HCT116 (cell line): ENCODE results near the gene WDR27. TPM values are rescaled to one million over a fixed set of nuclear protein-coding genes. Genes with fewer than 3 reads are reported as not detected.

ENCODE experiments used
- ATAC-seq: fragments of 200-7000 bp; cut with Tn5 transposase; 2 replicates; pipeline ENCODE4 v1.9.1; 2020; ENCODE audit warnings: mild to moderate bottlenecking, moderate library complexity
- BruUV-seq: library from RNA; stranded (reverse); fragments of 400-500 nt; replicated peaks from 2 replicates; lab custom pipeline; 2021; lab: Mats Ljungman, UMichigan
- CTCF ChIA-PET: fragments of 300-600 bp; sonication (Branson Sonifier 250); formaldehyde crosslinking; loops from one replicate; lab custom pipeline; 2021; ENCODE audit warnings: antibody characterized with exemption; lab: Charles Lee
- POLR2A ChIA-PET: fragments of 300-600, 350-600 bp; sonication (Branson Sonifier 250); formaldehyde crosslinking; loops from one replicate; lab custom pipeline; 2021; ENCODE audit warnings: antibody characterized with exemption; lab: Charles Lee
- RAD21 ChIA-PET, 2 experiments: fragments of 300-600 bp; sonication (Branson Sonifier 250); formaldehyde crosslinking; loops; one replicate each; lab custom pipeline; 2023; ENCODE audit warnings: low total read pairs in 2 of 2; ENCODE audit not compliant: uncharacterized antibody in 2 of 2, unreplicated experiment in 2 of 2, low non-redundant PET in 1 of 2; lab: Charles Lee
- DNase-seq: peaks from one replicate; pipeline ENCODE4 v3.0.0-alpha.2; 2010; ENCODE audit warnings: low read depth, low spot score
- H2AFZ ChIP-seq: fragments of 200-600 bp; shearing (Covaris generic), sonication (generic); 2 replicates; pipeline ENCODE4 v1.6.1; 2017; ENCODE audit warnings: low read depth, mixed run types, mixed read lengths, antibody characterized with exemption, low read length; ENCODE audit not compliant: poor library complexity, severe bottlenecking
- H3K27ac ChIP-seq: 2 replicates; pipeline ENCODE4 v1.5.1; 2012; ENCODE audit warnings: low read depth, low read length
- H3K27me3 ChIP-seq: fragments of 200-600 bp; sonication (generic); 2 replicates; pipeline ENCODE4 v1.6.1; 2016; ENCODE audit warnings: mixed run types, low read length, mixed read lengths; ENCODE audit not compliant: insufficient read depth
- H3K36me3 ChIP-seq, 2 experiments: fragments of 200-500 bp in 1 of 2; fragments of 200-600 bp in 1 of 2; sonication (Bioruptor generic) in 1 of 2; sonication (generic) in 1 of 2; 2 replicates each; pipeline versions ENCODE4 v1.5.1 to v1.6.1; 2014 to 2016; ENCODE audit warnings: low read length in 2 of 2, inconsistent platforms in 1 of 2, mixed read lengths in 1 of 2, mixed run types in 1 of 2; ENCODE audit not compliant: insufficient read depth in 2 of 2, control insufficient read depth in 1 of 2
- H3K4me1 ChIP-seq, 2 experiments: fragments of 200-600 bp in 1 of 2; sonication (generic) in 1 of 2; 2 replicates each; pipeline versions ENCODE4 v1.5.1 to v1.6.1; 2012 to 2017; ENCODE audit warnings: low read length in 2 of 2, inconsistent platforms in 1 of 2, mild to moderate bottlenecking in 1 of 2, mixed read lengths in 1 of 2, mixed run types in 1 of 2, moderate library complexity in 1 of 2; ENCODE audit not compliant: insufficient read depth in 2 of 2, control insufficient read depth in 1 of 2
- H3K4me2 ChIP-seq: fragments of 200-600 bp; sonication (generic); 2 replicates; pipeline ENCODE4 v1.6.1; 2017; ENCODE audit warnings: mixed run types, low read length, mixed read lengths
- H3K4me3 ChIP-seq, 2 experiments: fragments of 200-600 bp in 1 of 2; sonication (generic) in 1 of 2; replicated peaks in 1 of 2; 2 replicates each; pipeline ENCODE4 v1.5.1; 2011 to 2016; ENCODE audit warnings: low read length in 2 of 2, control low read depth in 1 of 2, low read depth in 1 of 2, mild to moderate bottlenecking in 1 of 2, mixed read lengths in 1 of 2, mixed run types in 1 of 2
- H3K79me2 ChIP-seq: fragments of 200-600 bp; sonication (generic); 2 replicates; pipeline ENCODE4 v1.6.1; 2017; ENCODE audit warnings: mild to moderate bottlenecking, mixed run types, low read length, moderate library complexity, mixed read lengths; ENCODE audit not compliant: insufficient read depth
- H3K9ac ChIP-seq: fragments of 200-600 bp; sonication (generic); 2 replicates; pipeline ENCODE4 v1.6.1; 2016; ENCODE audit warnings: low read length, mixed read lengths
- H3K9me2 ChIP-seq: fragments of 200-600 bp; sonication (generic), shearing (Covaris generic); 2 replicates; pipeline ENCODE4 v1.6.1; 2017; ENCODE audit warnings: mixed run types, mild to moderate bottlenecking, moderate library complexity; ENCODE audit not compliant: insufficient read depth
- H3K9me3 ChIP-seq, 2 experiments: fragments of 200-500 bp in 1 of 2; fragments of 200-600 bp in 1 of 2; sonication (Bioruptor generic) in 1 of 2; sonication (generic) in 1 of 2; 2 replicates each; pipeline ENCODE4 v1.6.1; 2014 to 2017; ENCODE audit warnings: low read length in 2 of 2, mixed read lengths in 2 of 2, inconsistent platforms in 1 of 2, low read depth in 1 of 2, mild to moderate bottlenecking in 1 of 2, mixed run types in 1 of 2, moderate library complexity in 1 of 2; ENCODE audit not compliant: control insufficient read depth in 1 of 2, insufficient read depth in 1 of 2
- H4K20me1 ChIP-seq: fragments of 200-600 bp; sonication (generic), shearing (Covaris generic); 2 replicates; pipeline ENCODE4 v1.6.1; 2017; ENCODE audit warnings: mixed run types, mild to moderate bottlenecking, moderate library complexity; ENCODE audit not compliant: insufficient read depth
- CBX3 ChIP-seq: IDR thresholded peaks from 2 replicates; pipeline ENCODE4 v1.6.1; 2012; ENCODE audit warnings: low read depth
- ELF1 ChIP-seq: IDR thresholded peaks from 2 replicates; pipeline ENCODE4 v1.6.1; 2012; ENCODE audit warnings: low read depth, borderline replicate concordance
- EZH2 ChIP-seq: fragments of 200-600 bp; sonication (generic); IDR thresholded peaks from 2 replicates; pipeline ENCODE4 v1.6.1; 2017; ENCODE audit warnings: antibody characterized with exemption, mixed run types
- EZH2phosphoT487 ChIP-seq: fragments of 200-600 bp; IDR thresholded peaks from 2 replicates; pipeline ENCODE4 v1.6.1; 2018; ENCODE audit warnings: antibody characterized with exemption, borderline replicate concordance
- FOSL1 ChIP-seq: IDR thresholded peaks from 2 replicates; pipeline ENCODE4 v1.6.1; 2012; ENCODE audit warnings: low read depth
- JUND ChIP-seq: IDR thresholded peaks from 2 replicates; pipeline ENCODE4 v1.6.1; 2012
- POLR2AphosphoS5 ChIP-seq: IDR thresholded peaks from 2 replicates; pipeline ENCODE4 v1.6.1; 2011; ENCODE audit warnings: mild to moderate bottlenecking, low read depth, low read length, moderate library complexity
- RAD21 ChIP-seq: IDR thresholded peaks from 2 replicates; pipeline ENCODE4 v1.6.1; 2012; ENCODE audit warnings: low read depth, mild to moderate bottlenecking
- SIN3A ChIP-seq: IDR thresholded peaks from 2 replicates; pipeline ENCODE4 v1.6.1; 2012; ENCODE audit warnings: low read depth
- SP1 ChIP-seq: IDR thresholded peaks from 2 replicates; pipeline ENCODE4 v1.6.1; 2012; ENCODE audit warnings: low read depth
- SRF ChIP-seq: IDR thresholded peaks from 2 replicates; pipeline ENCODE4 v1.6.1; 2012; ENCODE audit warnings: low read depth
- TCF7L2 ChIP-seq: IDR thresholded peaks from 2 replicates; pipeline ENCODE4 v1.7.0; 2011; ENCODE audit warnings: borderline replicate concordance, inconsistent platforms; ENCODE audit not compliant: insufficient read depth, insufficient read length; ENCODE audit errors: extremely low read depth
- ZBTB33 ChIP-seq: IDR thresholded peaks from 2 replicates; pipeline ENCODE4 v1.6.1; 2011; ENCODE audit warnings: mild to moderate bottlenecking, low read length, moderate library complexity; ENCODE audit not compliant: insufficient replicate concordance; ENCODE audit errors: extremely low read depth
- ZFX ChIP-seq: fragments of 450-650 bp; IDR thresholded peaks from 2 replicates; pipeline ENCODE4 v1.6.1; 2017
- ZNF274 ChIP-seq: fragments of 200-500 bp; sonication (Bioruptor generic); IDR thresholded peaks from 2 replicates; pipeline ENCODE4 v1.6.1; 2014; ENCODE audit warnings: mild to moderate bottlenecking, low read depth, low read length, inconsistent platforms
- intact Hi-C: fragments of 100-400 bp; cut with micrococcal nuclease; formaldehyde crosslinking; loops from 2 replicates; pipeline ENCODE4 v1.10.0; 2022
- total RNA-seq: library from RNA; stranded (reverse); gene quantifications from one replicate; pipeline ENCODE4 v1.2.1, GENCODE V29; 2021; ENCODE audit not compliant: unreplicated experiment

The WDR27 gene
- total RNA-seq, 1 experiment from 2014 or later = 60.6 TPM

GRCh38 chr6:169648092-169648491 is 53.7 kb downstream of the WDR27 start:
- no peaks in the 10 kb centered on the region for H3K36me3 ChIP-seq
- H3K79me2 ChIP-seq = no peaks in the 10 kb centered on the region
- DNase-seq = no peak
- ATAC-seq = no peak
- RAD21 ChIA-PET = no interaction called here
- CTCF ChIA-PET = no interaction called here
- peaks cover 0 to 7% of the 10 kb centered on the region in 2 experiments; a peak in 2 of 4 replicates for H3K4me1 ChIP-seq
- no peak overlapping the region for H2AFZ ChIP-seq
- no peaks in the 10 kb centered on the region for H3K9me3 ChIP-seq
- no TSS peak for BruUV-seq
- no peak overlapping the region for H3K4me2 ChIP-seq
- intact Hi-C loops = no loop called here
- no peak overlapping the region for H3K9ac ChIP-seq
- POLR2A ChIA-PET = no interaction called here
- H3K4me3 ChIP-seq = no peak overlapping the region
- no peak overlapping the region for H3K27ac ChIP-seq
- H3K27me3 ChIP-seq = no peaks in the 10 kb centered on the region
- TF ChIP-seq FOSL1 (no peak), RAD21 (no peak), SRF (no peak), EZH2 (no peak), JUND (no peak), ELF1 (no peak), ZFX (no peak), POLR2AphosphoS5 (no peak)
- TF ChIP-seq, all 23 proteins: peak for 0
- Histone ChIP-seq H3K9me2 (no peaks in the 10 kb centered on the region), H4K20me1 (no peaks in the 10 kb centered on the region)

- intact Hi-C loops = no loop called here
- no peak for ATAC-seq
- Histone ChIP-seq H2AFZ (no peak overlapping the region), H3K36me3 (no peaks in the 10 kb centered on the region; a peak in 1 of 4 replicates), H3K79me2 (no peaks in the 10 kb centered on the region), H3K4me1 (peaks cover 0 to 7% of the 10 kb centered on the region in 2 experiments; a peak in 2 of 4 replicates), H3K27me3 (no peaks in the 10 kb centered on the region), H3K9me2 (no peaks in the 10 kb centered on the region), H3K9ac (no peak overlapping the region), H3K4me2 (no peak overlapping the region), H3K4me3 (no peak overlapping the region), H3K9me3 (no peaks in the 10 kb centered on the region), H4K20me1 (no peaks in the 10 kb centered on the region), H3K27ac (no peak overlapping the region)
- CTCF ChIA-PET = no interaction called here
- RAD21 ChIA-PET = no interaction called here
- POLR2A ChIA-PET = no interaction called here
- no TSS peak for BruUV-seq
- TF ChIP-seq ZFX (no peak), ZBTB33 (no peak), TCF7L2 (no peak), JUND (no peak), EZH2phosphoT487 (no peak), SIN3A (no peak), CBX3 (no peak), SP1 (no peak), ZNF274 (no peak)
- no peak for DNase-seq
Observed at GRCh38 chr6:169647637-169648036, 54.2 kb downstream of the WDR27 start.
